ENCODE data around the gene FNDC3B.

- TF ChIP-seq TAF1 (IDR thresholded peaks at IDR 0.05; ENCODE audit: low read depth, low read length) (no peak), CTCF (IDR thresholded peaks at IDR 0.05; ENCODE audit: control extremely low read depth in 1 of 3, insufficient read depth in 1 of 3, low read depth in 1 of 3, low read length in 3 of 3) (no peak), POLR2A (IDR thresholded peaks at IDR 0.05; ENCODE audit: control extremely low read depth in 1 of 2, low read depth in 2 of 2, low read length in 2 of 2) (no peak), CHD2 (IDR thresholded peaks at IDR 0.05; ENCODE audit: low read length) (no peak), ATF3 (IDR thresholded peaks at IDR 0.05; ENCODE audit: insufficient read depth, low read depth, low read length) (no peak), CBX5 (IDR thresholded peaks at IDR 0.05; ENCODE audit: low read depth, low read length) (no peak), JUND (IDR thresholded peaks at IDR 0.05; ENCODE audit: low read length) (no peak), EP300 (IDR thresholded peaks at IDR 0.05; ENCODE audit: borderline replicate concordance in 1 of 2, low read depth in 2 of 2, low read length in 2 of 2) (no peak), SIX5 (IDR thresholded peaks at IDR 0.05; ENCODE audit: low read depth, low read length) (no peak), CREB1 (IDR thresholded peaks at IDR 0.05) (no peak), EZH2 (IDR thresholded peaks at IDR 0.05; ENCODE audit: low read depth, low read length, severe bottlenecking) (no peak), PHF8 (conservative IDR thresholded peaks at IDR 0.05; ENCODE audit: low read depth, low read length) (no peak), SRF (IDR thresholded peaks at IDR 0.05; ENCODE audit: low read depth, low read length) (no peak), TCF12 (IDR thresholded peaks at IDR 0.05; ENCODE audit: low read depth, low read length) (no peak)
These were observed 158.0 kb downstream of the FNDC3B start for GRCh38 chr3:172197344-172197743.
